Right cardiac atrium (tissue), 5 donors: Measurements from ENCODE around the gene NHEJ1. TPM values are rescaled to one million over a fixed set of nuclear protein-coding genes. Genes with fewer than 3 reads are reported as not detected.

Experiments
- ATAC-seq, 2 donors: fragments of 200-7000 bp; cut with Tn5 transposase; one replicate each; pipeline versions ENCODE4 v1.8.0 to v1.9.1; 2020; ENCODE audit warnings: moderate library complexity in 2 of 2, mild to moderate bottlenecking in 1 of 2
- DNase-seq, 3 donors: peaks; one replicate each; pipeline ENCODE4 v3.0.0-alpha.2; 2020
- H3K27ac ChIP-seq: one replicate; pipeline ENCODE4 v1.5.1; 2013; ENCODE audit warnings: mild to moderate bottlenecking, low read length, control low read depth, moderate library complexity
- H3K27me3 ChIP-seq: one replicate; pipeline ENCODE4 v1.6.1; 2013; ENCODE audit not compliant: control insufficient read depth, insufficient read depth
- H3K4me1 ChIP-seq: one replicate; pipeline ENCODE4 v1.6.1; 2013; ENCODE audit warnings: low read length; ENCODE audit not compliant: control insufficient read depth, insufficient read depth
- H3K4me3 ChIP-seq: one replicate; pipeline ENCODE4 v1.5.1; 2013; ENCODE audit warnings: low read length, control low read depth
- H3K9me3 ChIP-seq: one replicate; pipeline ENCODE4 v1.6.1; 2013; ENCODE audit warnings: low read length; ENCODE audit not compliant: control insufficient read depth
- WGBS: extraction: QIAGEN DNeasy Blood & Tissue Kit; methylation state at CpG from one replicate; pipeline ENCODE4 v1.1.7; 2013; 5-methylcytosine and 5-hydroxymethylcytosine counted together
- intact Hi-C, 4 donors: fragments of 100-400 bp; cut with DNase I; formaldehyde crosslinking; loops; one replicate each; pipeline versions ENCODE4 v1.11.0 to v1.14.0; 2022 to 2023
- polyA plus RNA-seq: library from polyadenylated mRNA; stranded (reverse); fragments of 200-250 nt; gene quantifications from one replicate; pipeline ENCODE4 v1.2.3, GENCODE V29; 2013
- total RNA-seq, 4 donors: library from RNA; stranded (reverse); fragmentation: NEBNext Ultra II Directional; extraction: Animal tissue kit (Norgen Biotek cat#: 25700); gene quantifications; one replicate each; pipeline ENCODE4 v1.2.1, GENCODE V29; 2021
- donor health status: healthy with polysubstance abuse.
- donor health status: DM: no; HTN: yes; CAD: no.
- donor health status: DM: no; HTN: no; CAD: no.
- donor health status: DM: no; HTN: yes; CAD: no; lungs with severe emphysema.
- donor health status: DM: yes; HTN: yes; CAD: no.

Gene NHEJ1
- total and polyA plus RNA-seq, 5 donors, result 5.4 to 9.4 (median 9.1) TPM

DNA sequence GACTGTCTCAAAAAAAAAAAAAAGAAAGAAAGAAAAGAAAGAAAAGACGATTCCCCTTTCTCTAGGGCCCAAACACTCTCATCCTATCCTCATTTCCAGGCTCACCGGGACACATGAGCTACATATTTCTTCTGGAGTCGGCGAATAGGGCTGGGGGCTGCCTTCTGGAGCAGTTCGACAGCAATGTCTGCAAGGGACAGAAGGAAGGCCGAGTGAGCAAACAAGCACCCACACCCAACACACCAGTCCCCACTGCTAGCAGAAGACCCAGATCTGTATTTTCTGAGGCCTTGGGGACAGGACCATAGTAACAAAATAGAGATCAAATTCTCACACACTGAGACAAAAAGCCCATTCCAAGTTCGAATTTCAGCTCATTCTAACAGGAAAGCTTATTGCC is 14.9 kb upstream of the NHEJ1 start:
- DNase-seq (no peak), ATAC-seq (no peak)
- H3K9me3 ChIP-seq, result no peaks in the 10 kb centered on the region
- 88% methylated on average over 7 of the region's 7 CpGs for WGBS
- H3K4me3 ChIP-seq, result peak overlapping the region; percentile 72
- intact Hi-C loops, result loop anchor here in 1 of 4 donors (5.0 kb wide), 1 partner anchor 37 kb away; no protein-coding TSS in a partner anchor
- no peaks in the 10 kb centered on the region for H3K27me3 ChIP-seq
- peaks cover 5% of the 10 kb centered on the region for H3K4me1 ChIP-seq
- H3K27ac ChIP-seq, result no peak overlapping the region

DNA sequence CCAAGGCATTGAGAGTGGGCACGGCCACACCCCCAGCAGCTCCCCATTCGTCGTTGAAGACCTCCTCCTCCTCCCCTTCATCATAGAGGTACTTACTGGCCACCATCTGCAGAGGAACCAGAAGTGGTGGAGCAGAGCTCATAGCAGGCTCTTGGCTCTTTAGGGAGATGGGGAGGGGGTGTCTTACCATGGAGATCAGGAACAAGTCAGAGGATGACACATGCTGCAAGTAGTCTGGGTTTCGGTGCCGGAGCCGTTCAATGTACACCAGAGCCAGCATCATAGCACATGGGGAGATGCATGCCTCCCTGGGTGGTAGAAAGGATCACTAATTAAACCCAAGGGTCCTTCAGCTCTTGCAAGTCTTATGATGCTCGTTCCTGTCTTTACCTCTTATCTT is 14.2 kb upstream of the NHEJ1 start:
- 81% methylated on average over 7 of the region's 7 CpGs for WGBS
- ATAC-seq, result no peak
- Histone ChIP-seq H3K4me3 (no peak overlapping the region), H3K4me1 (peaks cover 5% of the 10 kb centered on the region), H3K9me3 (no peaks in the 10 kb centered on the region), H3K27ac (no peak overlapping the region), H3K27me3 (no peaks in the 10 kb centered on the region)
- intact Hi-C loops, result loop anchor here in 2 of 4 donors (5.0 kb wide), 2 partner anchors 32 to 38 kb away; partner anchors contain the start of gene ZFAND2B (in 1 of the 2)
- DNase-seq, result no peak

DNA sequence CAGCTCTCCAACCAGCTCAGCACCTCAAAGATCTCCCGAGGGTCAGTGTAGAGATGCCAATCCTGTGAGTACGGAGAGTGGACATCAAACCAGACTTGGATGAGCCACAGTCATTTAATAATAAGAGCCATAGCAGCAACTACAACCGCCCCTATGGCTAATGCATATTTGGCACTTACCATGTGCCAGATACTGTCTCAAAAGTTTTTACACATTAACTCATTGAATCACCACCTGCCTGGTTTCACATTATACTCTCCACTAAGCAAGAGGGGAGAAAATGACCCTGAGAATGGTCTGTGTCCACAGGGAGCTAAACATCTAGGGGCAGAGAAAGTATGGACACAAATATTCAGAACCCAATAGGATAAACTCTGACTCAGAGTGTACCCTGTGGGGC is 13.5 kb upstream of the NHEJ1 start:
- Histone ChIP-seq H3K9me3 (no peaks in the 10 kb centered on the region), H3K4me3 (no peak overlapping the region), H3K4me1 (peaks cover 5% of the 10 kb centered on the region), H3K27ac (no peak overlapping the region), H3K27me3 (no peaks in the 10 kb centered on the region)
- no peak for ATAC-seq
- WGBS, result 88% methylated on average over 3 of the region's 3 CpGs
- DNase-seq, result no peak
- intact Hi-C loops, result loop anchor here in 1 of 4 donors (5.0 kb wide), 1 partner anchor 33 kb away; the partner anchor contains the start of gene ZFAND2B

DNA sequence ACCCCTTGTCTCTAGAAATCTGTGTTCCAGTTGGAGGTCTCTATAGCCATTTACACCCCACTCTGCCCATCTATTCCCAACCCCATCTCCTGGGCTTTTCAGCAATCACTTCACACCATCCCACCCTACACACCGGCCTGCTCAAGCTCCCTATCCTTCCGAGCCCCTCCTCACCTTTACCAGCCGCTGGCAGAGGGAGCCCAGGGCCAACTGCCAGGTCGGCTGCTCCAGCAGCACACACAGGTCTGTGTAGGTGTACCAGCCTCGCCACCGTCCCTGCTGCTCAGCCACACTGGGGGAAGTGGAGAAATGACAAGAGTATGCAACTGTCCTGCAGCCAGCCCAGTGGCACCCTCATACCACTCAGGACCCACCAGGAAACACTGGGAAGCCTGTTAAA is 12.6 kb upstream of the NHEJ1 start:
- 88% methylated on average over 6 of the region's 6 CpGs for WGBS
- no peak overlapping the region for H3K27ac ChIP-seq
- intact Hi-C loops, result loop anchor here in 1 of 4 donors (5.0 kb wide), 1 partner anchor 34 kb away; the partner anchor contains the start of gene ZFAND2B
- H3K9me3 ChIP-seq, result no peaks in the 10 kb centered on the region
- DNase-seq (peak in 1 of 3 donors; percentile 53), ATAC-seq (no peak)
- H3K4me1 ChIP-seq, result peaks cover 3% of the 10 kb centered on the region
- no peak overlapping the region for H3K4me3 ChIP-seq
- H3K27me3 ChIP-seq, result no peaks in the 10 kb centered on the region

DNA sequence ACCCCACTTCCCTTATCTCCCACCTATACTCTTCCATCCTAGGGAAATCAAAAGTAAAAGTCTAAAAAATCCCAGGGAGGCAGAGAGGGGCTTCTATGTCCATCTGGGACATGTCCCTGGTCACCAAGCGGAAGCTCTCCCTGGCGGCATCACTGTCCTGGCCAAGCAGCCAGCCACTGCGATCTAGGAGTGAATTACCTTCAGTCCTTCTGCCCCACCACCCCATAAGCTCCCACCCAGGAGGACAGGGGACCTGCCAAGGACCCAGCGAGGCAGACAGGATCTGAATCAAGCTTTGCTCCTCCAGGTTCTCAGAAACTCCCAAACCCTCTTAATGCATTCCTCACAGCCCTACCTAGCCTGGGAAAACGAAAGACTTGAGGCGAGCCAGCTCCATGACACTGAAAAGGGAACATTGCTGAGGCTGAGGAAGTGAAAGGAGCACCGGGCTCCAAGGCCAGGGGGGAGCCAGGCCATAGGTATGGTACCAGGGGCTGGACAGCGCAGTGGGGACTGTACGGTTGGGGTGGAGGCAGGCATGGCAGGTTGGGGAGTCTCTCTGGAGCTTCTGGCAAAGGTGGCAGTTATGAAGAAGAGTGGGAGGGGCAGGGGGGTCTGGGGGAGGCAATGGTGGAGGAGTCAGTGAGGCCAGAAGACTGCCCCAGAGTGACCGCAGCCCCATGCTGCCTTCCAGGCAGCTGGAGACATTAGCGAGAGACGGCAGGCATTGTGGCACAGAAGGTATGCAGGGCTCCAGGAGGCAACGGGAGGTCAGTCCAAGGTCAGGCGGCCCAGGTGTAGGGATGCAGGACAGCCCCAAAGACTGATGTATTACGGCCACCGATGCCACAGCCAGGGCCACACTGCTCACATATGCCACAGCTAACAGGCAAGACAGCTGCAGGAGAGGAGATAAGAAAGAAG is 11.9 kb upstream of the NHEJ1 start:
- ATAC-seq, result no peak
- 88% methylated on average over 16 of the region's 16 CpGs for WGBS
- Histone ChIP-seq H3K27me3 (no peaks in the 10 kb centered on the region), H3K4me1 (peaks cover 3% of the 10 kb centered on the region), H3K27ac (no peak overlapping the region), H3K4me3 (no peak overlapping the region), H3K9me3 (no peaks in the 10 kb centered on the region)
- intact Hi-C loops, result loop anchor here in 1 of 4 donors (5.0 kb wide), 1 partner anchor 35 kb away; the partner anchor contains the start of gene ZFAND2B
- DNase-seq, result no peak

DNA sequence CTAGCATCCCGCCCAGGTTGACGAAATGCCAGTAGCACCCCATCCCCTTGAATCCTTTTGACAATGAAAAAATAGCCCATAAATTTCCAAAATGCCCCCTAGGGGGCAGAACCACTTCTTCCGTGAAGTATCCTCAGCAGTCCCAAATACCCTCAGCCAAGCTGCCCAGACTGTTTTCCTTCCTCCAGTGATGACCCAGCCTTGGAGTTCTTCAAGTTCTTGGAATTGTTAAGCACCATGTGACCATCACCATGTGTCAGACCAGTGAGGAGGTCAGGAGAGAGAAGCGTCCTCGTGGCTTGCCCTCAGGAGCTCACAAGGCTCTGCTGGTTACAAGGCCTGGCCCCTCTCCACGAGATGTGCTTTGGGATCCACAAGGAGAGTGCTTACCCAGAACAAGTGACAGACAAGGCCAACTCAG is 10.6 kb upstream of the NHEJ1 start:
- Histone ChIP-seq H3K4me3 (no peak overlapping the region), H3K27me3 (no peaks in the 10 kb centered on the region), H3K4me1 (peaks cover 3% of the 10 kb centered on the region), H3K9me3 (no peaks in the 10 kb centered on the region), H3K27ac (peak overlapping the region; percentile 31)
- ATAC-seq (peak; percentile 69 to 75), DNase-seq (peak in 2 of 3 donors; percentile 43 to 75)
- intact Hi-C loops, result loop anchor here in 1 of 4 donors (5.0 kb wide), 1 partner anchor 36 kb away; the partner anchor contains the start of gene ZFAND2B
- 22% methylated on average over 6 of the region's 6 CpGs for WGBS

DNA sequence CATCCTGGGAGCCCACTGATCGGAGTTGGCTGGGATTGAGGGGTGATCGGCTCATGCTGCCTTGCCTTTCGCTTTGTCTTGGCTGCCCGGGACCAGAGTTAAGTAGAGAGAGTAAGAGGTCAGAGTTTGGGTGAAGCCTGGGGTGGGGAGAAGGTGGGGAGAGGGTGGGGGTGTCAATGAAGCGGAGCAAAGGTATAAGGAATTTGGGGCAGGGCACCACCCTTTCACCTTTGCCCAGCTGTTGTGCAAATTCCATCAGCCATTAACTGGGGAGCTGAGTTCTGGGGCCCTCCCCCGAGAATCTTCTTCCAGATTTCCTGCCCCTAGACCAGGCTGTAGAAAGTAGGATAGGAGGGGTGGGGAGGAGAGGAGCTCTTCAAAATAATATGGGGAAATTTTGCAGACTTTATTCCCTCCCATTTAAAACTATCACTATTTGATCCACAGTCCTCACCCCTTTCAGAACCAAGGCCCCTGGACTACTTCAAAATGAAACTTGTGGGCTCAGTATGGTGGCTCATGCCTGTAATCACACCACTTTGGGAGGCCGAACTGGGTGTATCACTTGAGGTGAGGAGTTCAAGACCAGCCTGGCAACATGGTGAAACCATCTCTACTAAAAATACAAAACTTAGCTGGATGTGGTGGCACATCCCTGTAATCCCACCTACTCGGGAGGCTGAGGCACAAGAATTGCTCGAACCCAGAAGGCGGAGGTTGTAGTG is 9.5 kb upstream of the NHEJ1 start, which contains the start of gene SLC23A3:
Gene SLC23A3, minus strand, starts transcription at position 100 of the 725 bp plus-strand sequence. Its CDS starts 45 bp downstream, at position 55.
- Histone ChIP-seq H3K4me1 (peaks cover 3% of the 10 kb centered on the region), H3K9me3 (no peaks in the 10 kb centered on the region), H3K27me3 (no peaks in the 10 kb centered on the region), H3K27ac (no peak within 1 kb of the TSS), H3K4me3 (no peak within 1 kb of the TSS)
- intact Hi-C loops, result loop anchor here in 3 of 4 donors (5.0 to 10.0 kb wide), 3 partner anchors 37 to 125 kb away; partner anchors contain the start of gene ZFAND2B (in 1 of the 3)
- WGBS, result 93% methylated on average over 10 of the region's 10 CpGs
- ATAC-seq, result no peak
- no peak for DNase-seq

DNA sequence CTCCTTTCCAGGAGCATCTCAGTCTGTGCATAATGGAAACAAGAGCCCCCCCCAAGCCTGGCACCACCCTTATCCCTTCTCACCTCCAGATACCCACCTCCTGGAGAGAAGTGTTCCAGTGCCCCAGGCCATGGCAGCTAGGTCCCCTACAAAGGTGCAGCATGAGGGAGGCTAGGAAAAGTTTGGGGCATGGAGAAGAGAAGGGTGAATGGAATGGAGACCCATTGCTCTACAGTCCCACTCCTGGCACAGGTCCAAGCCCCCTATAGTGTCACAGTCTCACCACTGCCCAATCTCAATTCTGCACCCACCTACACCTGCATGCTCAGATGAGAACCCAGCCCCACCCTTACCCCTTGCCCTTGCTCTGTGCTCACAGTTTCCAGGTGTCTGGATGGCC is 8.3 kb upstream of the NHEJ1 start:
- Histone ChIP-seq H3K9me3 (no peaks in the 10 kb centered on the region), H3K27ac (no peak overlapping the region), H3K4me1 (peaks cover 3% of the 10 kb centered on the region), H3K27me3 (no peaks in the 10 kb centered on the region), H3K4me3 (no peak overlapping the region)
- DNase-seq (no peak), ATAC-seq (no peak)
- intact Hi-C loops, result loop anchor here in 2 of 4 donors (5.0 to 10.0 kb wide), 2 partner anchors 123 to 126 kb away; no protein-coding TSS in a partner anchor

DNA sequence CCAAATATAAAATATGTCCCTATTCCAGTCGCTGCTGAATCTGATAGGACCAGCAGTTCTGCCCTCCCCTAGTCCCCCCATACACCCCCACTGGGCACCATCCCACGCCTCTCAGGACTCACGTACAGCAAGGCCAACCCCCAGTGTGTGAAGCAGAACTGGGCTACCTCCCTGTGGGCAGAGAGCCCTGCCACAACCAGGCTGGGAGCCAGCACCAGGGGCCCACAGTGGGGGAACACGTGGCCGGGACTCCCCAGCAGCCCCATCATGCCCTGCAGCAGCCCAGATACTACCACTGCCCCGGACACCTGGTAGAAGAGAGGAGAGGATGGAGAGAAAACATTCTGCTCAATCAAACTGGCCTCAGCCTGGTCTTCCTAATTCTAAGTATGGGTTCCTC is 7.9 kb upstream of the NHEJ1 start:
- intact Hi-C loops, result loop anchor here in 2 of 4 donors (5.0 to 10.0 kb wide), 2 partner anchors 124 to 126 kb away; no protein-coding TSS in a partner anchor
- no peak for ATAC-seq
- H3K4me3 ChIP-seq, result no peak overlapping the region

DNA sequence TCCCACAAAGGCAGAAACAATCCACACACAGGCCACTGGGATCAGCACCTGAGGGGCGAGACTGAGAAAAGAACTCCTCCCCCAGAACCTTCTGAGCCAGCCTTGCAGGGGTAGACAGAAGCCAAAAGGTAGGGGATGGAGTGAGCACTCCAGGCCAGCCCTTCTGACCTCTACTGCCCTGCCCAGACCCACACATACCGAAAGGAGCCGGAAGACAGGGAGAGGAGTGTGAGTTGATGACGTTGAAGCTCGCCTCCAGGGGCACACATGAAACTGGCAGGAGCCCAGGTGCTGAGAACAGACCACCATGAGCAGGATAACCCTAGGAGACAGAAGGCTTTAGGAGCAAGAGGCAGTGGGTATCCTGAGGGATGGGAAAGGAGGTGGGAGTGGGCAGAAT is 7.4 kb upstream of the NHEJ1 start:
- H3K27me3 ChIP-seq, result no peaks in the 10 kb centered on the region
- no peak for ATAC-seq
- peaks cover 3% of the 10 kb centered on the region for H3K4me1 ChIP-seq
- 64% methylated on average over 5 of the region's 5 CpGs for WGBS
- H3K27ac ChIP-seq, result no peak overlapping the region
- no peaks in the 10 kb centered on the region for H3K9me3 ChIP-seq
- no peak overlapping the region for H3K4me3 ChIP-seq
- intact Hi-C loops, result loop anchor here in 2 of 4 donors (5.0 to 10.0 kb wide), 2 partner anchors 124 to 127 kb away; no protein-coding TSS in a partner anchor
- no peak for DNase-seq

More for the DNA sequence above, 7.9 kb upstream of the NHEJ1 start:
- 52% methylated on average over 6 of the region's 6 CpGs for WGBS
- peak in 2 of 3 donors; percentile 57 to 69 for DNase-seq
- Histone ChIP-seq H3K9me3 (no peaks in the 10 kb centered on the region), H3K27me3 (no peaks in the 10 kb centered on the region), H3K27ac (no peak overlapping the region), H3K4me1 (peaks cover 3% of the 10 kb centered on the region)
